ENCODE results near the gene MSH2. TPM values are rescaled to one million over a fixed set of nuclear protein-coding genes. Genes with fewer than 3 reads are reported as not detected.

MSH2 gene
- total RNA-seq, 1 donor from 2014 or later: 63.3 TPM

GRCh38 chr2:47484396-47484795, 81.4 kb downstream of the MSH2 start:
- Mint-ChIP-seq H3K9me3 (ENCODE audit: low read depth) (no peaks in the 10 kb centered on the region), H3K4me3 (ENCODE audit: low read depth) (no peak overlapping the region), H3K27me3 (no peaks in the 10 kb centered on the region), H3K36me3 (ENCODE audit: insufficient read depth) (peaks cover 29% of the 10 kb centered on the region), H3K27ac (no peak overlapping the region), H3K4me1 (ENCODE audit: low read depth) (peaks cover 10% of the 10 kb centered on the region)
- no peak for DNase-seq (ENCODE audit: low spot score, unreplicated experiment)
- no peak for TF ChIP-seq CTCF (IDR thresholded peaks at IDR 0.05; ENCODE audit: unreplicated experiment)

- no peak for TF ChIP-seq CTCF (IDR thresholded peaks at IDR 0.05; ENCODE audit: unreplicated experiment)
- Mint-ChIP-seq H3K27ac (no peak overlapping the region), H3K36me3 (ENCODE audit: insufficient read depth) (peaks cover 28% of the 10 kb centered on the region), H3K9me3 (ENCODE audit: low read depth) (no peaks in the 10 kb centered on the region), H3K4me3 (ENCODE audit: low read depth) (no peak overlapping the region), H3K27me3 (no peaks in the 10 kb centered on the region), H3K4me1 (ENCODE audit: low read depth) (peaks cover 10% of the 10 kb centered on the region)
- DNase-seq (ENCODE audit: low spot score, unreplicated experiment): no peak
These were observed 82.2 kb downstream of the MSH2 start for GRCh38 chr2:47485177-47485576.

- DNase-seq (ENCODE audit: low spot score, unreplicated experiment): no peak
- Mint-ChIP-seq H3K27me3 (no peaks in the 10 kb centered on the region), H3K27ac (no peak overlapping the region), H3K9me3 (ENCODE audit: low read depth) (no peaks in the 10 kb centered on the region), H3K4me3 (ENCODE audit: low read depth) (no peak overlapping the region), H3K36me3 (ENCODE audit: insufficient read depth) (peaks cover 25% of the 10 kb centered on the region), H3K4me1 (ENCODE audit: low read depth) (peaks cover 6% of the 10 kb centered on the region)
- no peak for TF ChIP-seq CTCF (IDR thresholded peaks at IDR 0.05; ENCODE audit: unreplicated experiment)
These were observed 82.9 kb downstream of the MSH2 start for GRCh38 chr2:47485751-47486300.

DNA sequence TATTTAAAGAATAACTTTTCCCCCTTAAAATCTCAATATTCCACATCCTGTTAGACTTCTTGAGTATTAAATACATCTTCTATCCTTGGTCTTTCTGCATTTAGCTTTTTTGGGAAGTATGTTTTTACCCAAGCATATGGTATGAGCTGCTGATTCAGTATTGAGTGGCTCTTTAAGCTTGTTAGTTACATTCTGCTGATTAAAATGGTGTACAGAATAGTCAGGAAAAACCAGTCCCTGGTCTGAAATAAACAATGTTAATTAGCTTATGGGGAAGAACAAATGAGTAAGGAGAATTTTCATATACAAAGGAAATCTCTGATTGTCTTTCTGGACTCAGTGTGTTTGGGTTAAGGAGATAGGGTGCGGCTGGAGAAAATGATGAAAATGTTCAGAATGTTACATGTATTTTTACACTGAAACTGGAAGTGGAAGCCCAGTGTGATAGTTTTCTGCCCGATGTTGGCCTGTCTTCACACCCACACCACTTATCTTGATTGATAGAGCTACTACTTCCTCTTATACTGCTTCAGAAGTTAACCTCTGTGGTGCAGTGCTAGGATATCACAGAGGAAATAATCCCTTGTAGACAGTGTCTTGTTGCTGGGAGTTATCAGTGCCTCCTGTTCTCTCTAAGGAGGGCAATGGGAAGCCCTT, 84.0 kb downstream of the MSH2 start:
- Mint-ChIP-seq H3K4me1 (ENCODE audit: low read depth) (peaks cover 6% of the 10 kb centered on the region), H3K4me3 (ENCODE audit: low read depth) (no peak overlapping the region), H3K27ac (peak overlapping the region; percentile 45), H3K36me3 (ENCODE audit: insufficient read depth) (peaks cover 19% of the 10 kb centered on the region), H3K9me3 (ENCODE audit: low read depth) (no peaks in the 10 kb centered on the region), H3K27me3 (no peaks in the 10 kb centered on the region)
- no peak for TF ChIP-seq CTCF (IDR thresholded peaks at IDR 0.05; ENCODE audit: unreplicated experiment)
- no peak for DNase-seq (ENCODE audit: low spot score, unreplicated experiment)

- Mint-ChIP-seq H3K9me3 (ENCODE audit: low read depth) (peaks cover 2% of the 10 kb centered on the region), H3K27me3 (no peaks in the 10 kb centered on the region), H3K27ac (no peak overlapping the region), H3K4me3 (ENCODE audit: low read depth) (no peak overlapping the region), H3K4me1 (ENCODE audit: low read depth) (peaks cover 6% of the 10 kb centered on the region), H3K36me3 (ENCODE audit: insufficient read depth) (peaks cover 18% of the 10 kb centered on the region)
- TF ChIP-seq CTCF (IDR thresholded peaks at IDR 0.05; ENCODE audit: unreplicated experiment): no peak
- DNase-seq (ENCODE audit: low spot score, unreplicated experiment): no peak
These were observed 84.5 kb downstream of the MSH2 start for GRCh38 chr2:47487498-47487875.
